HCT116 (cell line): ENCODE results near the gene TARS2. TPM values are rescaled to one million over a fixed set of nuclear protein-coding genes. Genes with fewer than 3 reads are reported as not detected.
A peak's percentile ranks its signal among the peaks of the same experiment; 100 is the strongest.

Source experiments
- ATAC-seq: fragments of 200-7000 bp; cut with Tn5 transposase; 2 replicates; pipeline ENCODE4 v1.9.1; 2020; ENCODE audit warnings: mild to moderate bottlenecking, moderate library complexity
- BruUV-seq: library from RNA; stranded (reverse); fragments of 400-500 nt; replicated peaks from 2 replicates; lab custom pipeline; 2021; lab: Mats Ljungman, UMichigan
- CTCF ChIA-PET: fragments of 300-600 bp; sonication (Branson Sonifier 250); formaldehyde crosslinking; loops from one replicate; lab custom pipeline; 2021; ENCODE audit warnings: antibody characterized with exemption; lab: Charles Lee
- POLR2A ChIA-PET: fragments of 300-600, 350-600 bp; sonication (Branson Sonifier 250); formaldehyde crosslinking; loops from one replicate; lab custom pipeline; 2021; ENCODE audit warnings: antibody characterized with exemption; lab: Charles Lee
- RAD21 ChIA-PET, 2 experiments: fragments of 300-600 bp; sonication (Branson Sonifier 250); formaldehyde crosslinking; loops; one replicate each; lab custom pipeline; 2023; ENCODE audit warnings: low total read pairs in 2 of 2; ENCODE audit not compliant: uncharacterized antibody in 2 of 2, unreplicated experiment in 2 of 2, low non-redundant PET in 1 of 2; lab: Charles Lee
- DNase-seq: peaks from one replicate; pipeline ENCODE4 v3.0.0-alpha.2; 2010; ENCODE audit warnings: low read depth, low spot score
- H2AFZ ChIP-seq: fragments of 200-600 bp; shearing (Covaris generic), sonication (generic); 2 replicates; pipeline ENCODE4 v1.6.1; 2017; ENCODE audit warnings: low read depth, mixed run types, mixed read lengths, antibody characterized with exemption, low read length; ENCODE audit not compliant: poor library complexity, severe bottlenecking
- H3K27ac ChIP-seq: 2 replicates; pipeline ENCODE4 v1.5.1; 2012; ENCODE audit warnings: low read depth, low read length
- H3K27me3 ChIP-seq: fragments of 200-600 bp; sonication (generic); 2 replicates; pipeline ENCODE4 v1.6.1; 2016; ENCODE audit warnings: mixed run types, low read length, mixed read lengths; ENCODE audit not compliant: insufficient read depth
- H3K36me3 ChIP-seq, 2 experiments: fragments of 200-500 bp in 1 of 2; fragments of 200-600 bp in 1 of 2; sonication (Bioruptor generic) in 1 of 2; sonication (generic) in 1 of 2; 2 replicates each; pipeline versions ENCODE4 v1.5.1 to v1.6.1; 2014 to 2016; ENCODE audit warnings: low read length in 2 of 2, inconsistent platforms in 1 of 2, mixed read lengths in 1 of 2, mixed run types in 1 of 2; ENCODE audit not compliant: insufficient read depth in 2 of 2, control insufficient read depth in 1 of 2
- H3K4me1 ChIP-seq, 2 experiments: fragments of 200-600 bp in 1 of 2; sonication (generic) in 1 of 2; 2 replicates each; pipeline versions ENCODE4 v1.5.1 to v1.6.1; 2012 to 2017; ENCODE audit warnings: low read length in 2 of 2, inconsistent platforms in 1 of 2, mild to moderate bottlenecking in 1 of 2, mixed read lengths in 1 of 2, mixed run types in 1 of 2, moderate library complexity in 1 of 2; ENCODE audit not compliant: insufficient read depth in 2 of 2, control insufficient read depth in 1 of 2
- H3K4me2 ChIP-seq: fragments of 200-600 bp; sonication (generic); 2 replicates; pipeline ENCODE4 v1.6.1; 2017; ENCODE audit warnings: mixed run types, low read length, mixed read lengths
- H3K4me3 ChIP-seq, 2 experiments: fragments of 200-600 bp in 1 of 2; sonication (generic) in 1 of 2; replicated peaks in 1 of 2; 2 replicates each; pipeline ENCODE4 v1.5.1; 2011 to 2016; ENCODE audit warnings: low read length in 2 of 2, control low read depth in 1 of 2, low read depth in 1 of 2, mild to moderate bottlenecking in 1 of 2, mixed read lengths in 1 of 2, mixed run types in 1 of 2
- H3K79me2 ChIP-seq: fragments of 200-600 bp; sonication (generic); 2 replicates; pipeline ENCODE4 v1.6.1; 2017; ENCODE audit warnings: mild to moderate bottlenecking, mixed run types, low read length, moderate library complexity, mixed read lengths; ENCODE audit not compliant: insufficient read depth
- H3K9ac ChIP-seq: fragments of 200-600 bp; sonication (generic); 2 replicates; pipeline ENCODE4 v1.6.1; 2016; ENCODE audit warnings: low read length, mixed read lengths
- H3K9me2 ChIP-seq: fragments of 200-600 bp; sonication (generic), shearing (Covaris generic); 2 replicates; pipeline ENCODE4 v1.6.1; 2017; ENCODE audit warnings: mixed run types, mild to moderate bottlenecking, moderate library complexity; ENCODE audit not compliant: insufficient read depth
- H3K9me3 ChIP-seq, 2 experiments: fragments of 200-500 bp in 1 of 2; fragments of 200-600 bp in 1 of 2; sonication (Bioruptor generic) in 1 of 2; sonication (generic) in 1 of 2; 2 replicates each; pipeline ENCODE4 v1.6.1; 2014 to 2017; ENCODE audit warnings: low read length in 2 of 2, mixed read lengths in 2 of 2, inconsistent platforms in 1 of 2, low read depth in 1 of 2, mild to moderate bottlenecking in 1 of 2, mixed run types in 1 of 2, moderate library complexity in 1 of 2; ENCODE audit not compliant: control insufficient read depth in 1 of 2, insufficient read depth in 1 of 2
- H4K20me1 ChIP-seq: fragments of 200-600 bp; sonication (generic), shearing (Covaris generic); 2 replicates; pipeline ENCODE4 v1.6.1; 2017; ENCODE audit warnings: mixed run types, mild to moderate bottlenecking, moderate library complexity; ENCODE audit not compliant: insufficient read depth
- CTCF ChIP-seq, 3 experiments: fragments of 200-600 bp in 1 of 3; sonication (generic) in 1 of 3; IDR thresholded peaks in 2 of 3; conservative IDR thresholded peaks in 1 of 3; 2 replicates each; pipeline ENCODE4 v1.5.1; 2012 to 2017; ENCODE audit warnings: low read depth in 2 of 3, low read length in 2 of 3, antibody characterized with exemption in 1 of 3, borderline replicate concordance in 1 of 3, control low read depth in 1 of 3, mild to moderate bottlenecking in 1 of 3, mixed read lengths in 1 of 3, mixed run types in 1 of 3, moderate library complexity in 1 of 3; ENCODE audit not compliant: insufficient read depth in 1 of 3
- FOSL1 ChIP-seq: IDR thresholded peaks from 2 replicates; pipeline ENCODE4 v1.6.1; 2012; ENCODE audit warnings: low read depth
- RAD21 ChIP-seq: IDR thresholded peaks from 2 replicates; pipeline ENCODE4 v1.6.1; 2012; ENCODE audit warnings: low read depth, mild to moderate bottlenecking
- intact Hi-C: fragments of 100-400 bp; cut with micrococcal nuclease; formaldehyde crosslinking; loops from 2 replicates; pipeline ENCODE4 v1.10.0; 2022
- total RNA-seq: library from RNA; stranded (reverse); gene quantifications from one replicate; pipeline ENCODE4 v1.2.1, GENCODE V29; 2021; ENCODE audit not compliant: unreplicated experiment

Gene TARS2
- total RNA-seq, 1 experiment from 2014 or later, result 23.2 TPM

GRCh38 chr1:150537732-150538684 is 50.8 kb downstream of the TARS2 start:
- H3K79me2 ChIP-seq, result no peaks in the 10 kb centered on the region
- no peaks in the 10 kb centered on the region for H3K27me3 ChIP-seq
- ChIA-PET POLR2A (no interaction called here), RAD21 (no interaction called here)
- no peak overlapping the region for H3K9ac ChIP-seq
- H3K27ac ChIP-seq, result no peak overlapping the region
- no TSS peak for BruUV-seq
- no peak overlapping the region for H3K4me3 ChIP-seq
- no peak for DNase-seq
- H3K9me2 ChIP-seq, result no peaks in the 10 kb centered on the region
- H3K4me1 ChIP-seq, result peaks cover 6 to 36% of the 10 kb centered on the region in 2 experiments; a peak in 3 of 4 replicates
- no peak overlapping the region for H2AFZ ChIP-seq
- no peaks in the 10 kb centered on the region for H3K36me3 ChIP-seq
- H4K20me1 ChIP-seq, result no peaks in the 10 kb centered on the region
- TF ChIP-seq RAD21 (peak; percentile 12; the same call in 1 of the 2 replicates), CTCF (IDR thresholded peaks at IDR 0.05 in 2 of 3, conservative IDR thresholded peaks at IDR 0.05 in 1 of 3; ENCODE audit: borderline replicate concordance in 1 of 3, insufficient read depth in 1 of 3, low read depth in 2 of 3, low read length in 2 of 3) (peak in 2 of 3 experiments; percentile 28 to 33; a peak in 2 of 6 replicates), FOSL1 (no peak)
- TF ChIP-seq, all 23 proteins: peak for 2
- H3K4me2 ChIP-seq, result peak overlapping the region; percentile 37
- H3K9me3 ChIP-seq, result no peaks in the 10 kb centered on the region
- peak; percentile 58 for ATAC-seq
- intact Hi-C loops, result no loop called here
- CTCF ChIA-PET, result interaction anchor here (0.6 to 1.3 kb wide), 7 partner anchors 11 to 458 kb away, joined by 3 to 4 read pairs (median 3); no protein-coding TSS in a partner anchor
